ENCODE measurements around the gene CMIP. TPM values are rescaled to one million over a fixed set of nuclear protein-coding genes. Genes with fewer than 3 reads are reported as not detected.

The CMIP gene
- polyA plus RNA-seq, 1 experiment = 4.9 TPM

DNA sequence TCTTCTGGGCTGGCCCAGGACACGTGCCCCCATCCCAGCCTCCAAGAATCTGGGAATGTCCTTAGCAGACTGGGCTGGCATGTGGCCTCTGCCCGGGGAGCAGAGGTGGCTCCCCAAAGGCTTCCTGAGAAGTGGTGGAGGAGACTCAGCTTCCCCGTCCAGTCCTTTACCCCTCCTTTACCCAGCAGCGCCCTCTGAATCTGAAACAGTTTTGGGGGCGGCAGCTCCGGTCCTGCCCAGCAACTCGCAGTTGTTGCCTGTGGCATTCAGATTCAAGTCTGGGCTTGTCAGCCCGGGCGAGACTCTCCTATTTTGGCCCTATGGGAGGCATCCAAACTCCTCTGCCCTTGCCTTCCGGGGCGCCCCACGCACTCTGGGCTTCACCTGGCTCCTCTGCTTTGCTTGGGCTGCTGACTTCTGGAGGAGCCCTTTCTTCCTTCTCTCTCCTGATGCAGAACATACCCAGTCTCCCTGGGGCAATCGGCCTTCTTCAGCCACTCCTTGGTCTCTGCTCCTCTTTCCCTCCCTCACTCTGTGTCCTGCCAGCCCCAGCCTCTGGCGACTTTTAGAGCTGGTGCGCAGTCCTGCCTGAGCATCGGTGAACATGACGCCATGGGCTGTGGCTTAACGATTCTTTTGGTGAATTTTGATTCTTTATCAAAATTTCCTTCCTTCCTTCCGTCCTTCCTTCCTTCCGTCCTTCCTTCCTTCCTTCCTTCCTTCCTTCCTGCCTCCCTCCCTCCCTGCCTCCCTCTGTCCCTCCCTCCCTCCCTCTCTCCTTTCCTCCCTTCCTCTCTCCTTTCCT, 55.2 kb downstream of the CMIP start:
- ChIA-PET POLR2A (no interaction called here), CTCF (interaction anchor here (1.0 kb wide), 1 partner anchor 9 kb away, joined by 3 read pairs; no protein-coding TSS in a partner anchor)
- H3K4me3 ChIP-seq (ENCODE audit: low read depth, low read length) = no peak overlapping the region
- TF ChIP-seq, protein P1, sequence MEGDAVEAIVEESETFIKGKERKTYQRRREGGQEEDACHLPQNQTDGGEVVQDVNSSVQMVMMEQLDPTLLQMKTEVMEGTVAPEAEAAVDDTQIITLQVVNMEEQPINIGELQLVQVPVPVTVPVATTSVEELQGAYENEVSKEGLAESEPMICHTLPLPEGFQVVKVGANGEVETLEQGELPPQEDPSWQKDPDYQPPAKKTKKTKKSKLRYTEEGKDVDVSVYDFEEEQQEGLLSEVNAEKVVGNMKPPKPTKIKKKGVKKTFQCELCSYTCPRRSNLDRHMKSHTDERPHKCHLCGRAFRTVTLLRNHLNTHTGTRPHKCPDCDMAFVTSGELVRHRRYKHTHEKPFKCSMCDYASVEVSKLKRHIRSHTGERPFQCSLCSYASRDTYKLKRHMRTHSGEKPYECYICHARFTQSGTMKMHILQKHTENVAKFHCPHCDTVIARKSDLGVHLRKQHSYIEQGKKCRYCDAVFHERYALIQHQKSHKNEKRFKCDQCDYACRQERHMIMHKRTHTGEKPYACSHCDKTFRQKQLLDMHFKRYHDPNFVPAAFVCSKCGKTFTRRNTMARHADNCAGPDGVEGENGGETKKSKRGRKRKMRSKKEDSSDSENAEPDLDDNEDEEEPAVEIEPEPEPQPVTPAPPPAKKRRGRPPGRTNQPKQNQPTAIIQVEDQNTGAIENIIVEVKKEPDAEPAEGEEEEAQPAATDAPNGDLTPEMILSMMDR (IDR thresholded peaks at IDR 0.05; ENCODE audit: insufficient read depth, low read depth, low read length) = no peak
- no peaks in the 10 kb centered on the region for H3K36me3 ChIP-seq (ENCODE audit: control insufficient read depth, insufficient read depth, low read length)
- no peak for DNase-seq (ENCODE audit: low read depth)
- H3K27me3 ChIP-seq (ENCODE audit: control insufficient read depth, insufficient read depth, low read length) = no peaks in the 10 kb centered on the region

DNA sequence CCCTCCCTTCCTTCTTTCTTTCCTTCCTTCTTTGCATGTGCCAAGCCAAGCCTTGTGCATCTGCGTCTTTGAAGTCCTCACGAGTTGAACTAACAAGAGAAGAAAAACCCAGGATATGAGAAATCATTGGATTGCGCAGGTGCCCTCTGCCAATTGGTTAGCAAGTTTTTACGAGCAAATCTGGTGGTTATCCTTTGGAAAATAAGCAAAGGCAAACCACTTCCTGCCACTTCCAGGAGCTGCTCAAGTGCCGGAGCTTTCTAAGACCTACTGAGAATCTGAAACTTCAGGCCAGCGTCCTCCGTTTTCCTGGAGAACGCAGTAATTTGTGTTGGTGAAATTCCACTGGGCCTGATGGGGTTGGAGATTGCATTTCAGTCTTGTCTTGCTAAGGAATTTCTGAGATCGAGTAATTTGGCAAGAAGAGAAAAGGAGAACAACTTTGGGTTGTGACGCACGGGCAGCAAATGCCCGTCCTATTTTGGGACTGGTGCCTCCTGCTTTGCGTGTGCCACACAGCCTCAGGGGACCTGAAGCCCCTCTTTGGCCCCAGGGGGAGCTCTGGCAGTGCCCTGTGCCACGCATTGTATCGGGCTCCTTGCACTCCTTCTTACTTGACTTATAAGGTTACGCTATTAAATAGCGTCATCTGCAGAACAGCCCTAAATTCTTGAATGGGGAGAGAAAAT, 56.4 kb downstream of the CMIP start:
- POLR2A ChIA-PET = no interaction called here
- Histone ChIP-seq H3K4me3 (ENCODE audit: low read depth, low read length) (no peak overlapping the region), H3K36me3 (ENCODE audit: control insufficient read depth, insufficient read depth, low read length) (0 out of 2 replicates have a peak, but pooled peaks cover 2% of the 10 kb centered on the region), H3K27me3 (ENCODE audit: control insufficient read depth, insufficient read depth, low read length) (no peaks in the 10 kb centered on the region)
- TF ChIP-seq, protein P1 (IDR thresholded peaks at IDR 0.05; ENCODE audit: insufficient read depth, low read depth, low read length) = no peak
- CTCF ChIA-PET = interaction anchor here (1.0 kb wide), 1 partner anchor 9 kb away, joined by 3 read pairs; no protein-coding TSS in a partner anchor
- peak; percentile 80 for DNase-seq (ENCODE audit: low read depth)

DNA sequence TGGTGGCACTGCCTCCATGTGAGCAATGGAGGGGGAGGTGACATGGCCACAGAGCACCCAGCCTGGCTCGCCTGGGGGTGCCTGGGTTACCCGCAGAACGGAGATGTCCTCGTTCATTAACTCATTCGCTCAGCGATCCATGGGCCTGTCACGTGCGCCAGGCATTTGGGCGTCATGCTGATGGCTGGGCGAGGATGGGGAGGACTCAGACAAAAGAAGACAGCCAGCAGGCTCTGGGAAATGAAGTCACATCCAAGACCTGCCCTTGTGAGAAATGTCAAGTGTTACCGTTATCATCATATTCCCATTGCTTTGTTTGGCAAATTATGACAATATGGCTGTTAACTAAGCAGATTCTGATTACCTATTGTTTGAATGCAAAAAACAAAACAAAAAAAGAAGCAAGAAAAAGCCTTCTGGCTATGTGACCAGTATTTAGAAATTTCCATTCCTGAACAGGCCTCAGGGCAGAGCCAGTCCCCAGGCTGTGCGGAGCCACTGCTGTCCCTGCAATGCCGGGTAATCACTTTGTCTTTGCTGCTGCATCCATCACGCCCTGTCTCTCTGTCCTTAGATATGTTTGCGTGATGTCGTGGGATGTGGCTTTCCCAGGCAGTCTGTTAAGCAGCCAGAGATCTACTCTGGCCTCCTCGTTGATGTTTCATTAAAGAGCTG, 57.9 kb downstream of the CMIP start:
- TF ChIP-seq, protein P1 (IDR thresholded peaks at IDR 0.05; ENCODE audit: insufficient read depth, low read depth, low read length) = no peak
- Histone ChIP-seq H3K36me3 (ENCODE audit: control insufficient read depth, insufficient read depth, low read length) (0 out of 2 replicates have a peak, but pooled peaks cover 2% of the 10 kb centered on the region), H3K27me3 (ENCODE audit: control insufficient read depth, insufficient read depth, low read length) (no peaks in the 10 kb centered on the region), H3K4me3 (ENCODE audit: low read depth, low read length) (no peak overlapping the region)
- ChIA-PET POLR2A (no interaction called here), CTCF (no interaction called here)
- DNase-seq (ENCODE audit: low read depth) = no peak

DNA sequence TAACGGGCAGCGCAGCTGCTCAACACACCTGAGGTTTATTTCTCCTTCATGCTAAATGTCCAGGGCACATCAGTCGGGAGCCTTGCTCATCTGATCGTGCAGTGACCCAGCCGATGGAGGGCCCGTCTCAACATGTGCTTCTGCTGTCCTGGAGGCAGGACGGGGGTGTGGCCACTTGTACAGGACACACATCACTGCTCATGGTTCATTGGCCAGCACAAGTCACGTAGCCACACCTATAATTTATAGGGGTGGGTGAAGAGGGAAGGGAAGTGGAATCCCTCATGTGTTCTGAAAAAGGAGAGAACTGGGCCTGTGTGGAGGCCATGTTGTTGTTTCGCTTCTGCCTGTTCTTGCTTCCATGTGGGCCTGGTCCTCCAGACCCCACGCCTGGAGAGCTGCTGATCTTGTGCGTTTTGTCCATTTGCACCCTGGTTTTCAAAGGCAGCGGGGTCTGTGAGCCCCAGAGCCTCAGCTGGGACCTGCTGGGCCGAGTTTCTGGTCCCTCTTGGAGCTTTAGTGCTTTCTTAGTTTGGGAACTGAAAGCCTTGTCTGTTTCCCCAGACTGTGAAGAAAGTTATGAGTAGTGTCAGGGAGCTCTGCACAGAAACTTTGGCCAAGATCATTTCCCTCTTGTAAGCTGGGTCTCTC, 60.5 kb downstream of the CMIP start:
- DNase-seq (ENCODE audit: low read depth) = no peak
- no peaks in the 10 kb centered on the region for H3K27me3 ChIP-seq (ENCODE audit: control insufficient read depth, insufficient read depth, low read length)
- no peak overlapping the region for H3K4me3 ChIP-seq (ENCODE audit: low read depth, low read length)
- POLR2A ChIA-PET = no interaction called here
- CTCF ChIA-PET = interaction anchor here (1.6 kb wide), 1 partner anchor 101 kb away, joined by 3 read pairs; no protein-coding TSS in a partner anchor
- H3K36me3 ChIP-seq (ENCODE audit: control insufficient read depth, insufficient read depth, low read length) = 0 out of 2 replicates have a peak, but pooled peaks cover 2% of the 10 kb centered on the region
- TF ChIP-seq, protein P1 (IDR thresholded peaks at IDR 0.05; ENCODE audit: insufficient read depth, low read depth, low read length) = no peak
